ENCODE measurements around the gene IFITM2.
"Not testable (repeated sequence)": the region's sequence is repeated elsewhere in the genome, so short reads cannot be mapped to it uniquely, and the experiment has no call there.

IFITM2 gene

GRCh38 chr11:304915-305843 is 2.4 kb upstream of the IFITM2 start:
- Histone ChIP-seq H3K36me3 (peaks cover 0 to 10% (median 0%) of the 10 kb centered on the region in 11 experiments; a peak in 2 of 22 replicates), H3K27ac (peak overlapping the region in 5 of 11 experiments; percentile 29 to 87 (median 81); a peak in 7 of 22 replicates), H3K27me3 (peaks cover 0 to under 1% (median 0%) of the 10 kb centered on the region in 11 experiments; a peak in 1 of 22 replicates), H3K9ac (peak overlapping the region in 2 of 11 experiments; percentile 18 to 86; a peak in 3 of 22 replicates), H3K4me1 (peaks cover 56 to 84% (median 72%) of the 10 kb centered on the region in 10 experiments), H3K4me3 (no peak overlapping the region), H3K9me3 (replicated peaks in 1 of 11) (no peaks in the 10 kb centered on the region; a peak in 1 of 22 replicates), H4K20me1 (no peaks in the 10 kb centered on the region; a peak in 1 of 22 replicates), H3K4me2 (peak overlapping the region; percentile 68 to 97 (median 95))
- TF ChIP-seq Cebpa-rat (IDR thresholded peaks at IDR 0.05) = no peak

GRCh38 chr11:305844-306211 is 1.8 kb upstream of the IFITM2 start:
- H3K4me2 ChIP-seq = peak overlapping the region; percentile 68 to 97 (median 95)
- no peak overlapping the region for H3K4me3 ChIP-seq
- peak overlapping the region in 10 of 11 experiments; percentile 9 to 94 (median 82); a peak in 12 of 22 replicates for H3K9ac ChIP-seq
- no peaks in the 10 kb centered on the region; a peak in 1 of 22 replicates for H4K20me1 ChIP-seq
- TF ChIP-seq Cebpa-rat (IDR thresholded peaks at IDR 0.05) = no peak
- H3K27me3 ChIP-seq = no peaks in the 10 kb centered on the region
- H3K4me1 ChIP-seq = peaks cover 53 to 77% (median 68%) of the 10 kb centered on the region in 10 experiments
- peak overlapping the region in 9 of 11 experiments; percentile 12 to 88 (median 81); a peak in 12 of 22 replicates for H3K27ac ChIP-seq
- H3K36me3 ChIP-seq = peaks cover 0 to 10% (median 0%) of the 10 kb centered on the region in 11 experiments; a peak in 2 of 22 replicates
- no peaks in the 10 kb centered on the region; a peak in 1 of 22 replicates for H3K9me3 ChIP-seq (replicated peaks in 1 of 11)

GRCh38 chr11:306645-307371 is 808 bp upstream of the IFITM2 start:
- H3K9me3 ChIP-seq (replicated peaks in 1 of 11) = no peaks in the 10 kb centered on the region; a peak in 1 of 22 replicates
- H3K36me3 ChIP-seq = peaks cover 0 to 10% (median 0%) of the 10 kb centered on the region in 11 experiments; a peak in 2 of 22 replicates
- peak overlapping the region; percentile 73 to 88 (median 84); a peak in 21 of 22 replicates for H3K27ac ChIP-seq
- H3K4me1 ChIP-seq = peaks cover 57 to 76% (median 72%) of the 10 kb centered on the region in 10 experiments
- H3K4me2 ChIP-seq = peak overlapping the region; percentile 68 to 97 (median 95)
- H3K4me3 ChIP-seq = peak overlapping the region in 2 of 10 experiments; percentile 77 to 86; a peak in 1 of 20 replicates
- no peaks in the 10 kb centered on the region for H3K27me3 ChIP-seq
- TF ChIP-seq Cebpa-rat (IDR thresholded peaks at IDR 0.05) = no peak
- no peaks in the 10 kb centered on the region; a peak in 1 of 22 replicates for H4K20me1 ChIP-seq
- peak overlapping the region; percentile 80 to 94 (median 84); a peak in 18 of 22 replicates for H3K9ac ChIP-seq

- H3K4me1 ChIP-seq = peaks cover 63 to 81% (median 77%) of the 10 kb centered on the region in 10 experiments
- peak overlapping the region; percentile 72 to 86 (median 82) for H3K4me3 ChIP-seq
- H3K9ac ChIP-seq = peak overlapping the region; percentile 80 to 94 (median 84)
- H3K27ac ChIP-seq = peak overlapping the region; percentile 73 to 88 (median 84)
- H3K4me2 ChIP-seq = peak overlapping the region; percentile 88 to 97 (median 95)
- H3K27me3 ChIP-seq; H4K20me1 ChIP-seq; H3K9me3 ChIP-seq (replicated peaks in 1 of 11): not testable (repeated sequence)
- H3K36me3 ChIP-seq = peaks cover 0 to 10% (median 0%) of the 10 kb centered on the region in 11 experiments; a peak in 2 of 22 replicates
Measured at GRCh38 chr11:308740-309665, 1.4 kb downstream of the IFITM2 start.

- not testable (repeated sequence) for H4K20me1 ChIP-seq; H3K9me3 ChIP-seq (replicated peaks in 1 of 11); H3K27me3 ChIP-seq
- H3K4me2 ChIP-seq = peak overlapping the region; percentile 88 to 97 (median 95)
- H3K36me3 ChIP-seq = peaks cover 0 to 10% (median 0%) of the 10 kb centered on the region in 11 experiments; a peak in 2 of 22 replicates
- H3K4me3 ChIP-seq = peak overlapping the region; percentile 72 to 86 (median 82)
- peak overlapping the region; percentile 80 to 94 (median 84) for H3K9ac ChIP-seq
- H3K27ac ChIP-seq = peak overlapping the region; percentile 73 to 88 (median 84); a peak in 21 of 22 replicates
- peaks cover 63 to 81% (median 76%) of the 10 kb centered on the region in 10 experiments for H3K4me1 ChIP-seq
Measured at GRCh38 chr11:309979-310572, 2.5 kb downstream of the IFITM2 start.

- H3K27me3 ChIP-seq; H4K20me1 ChIP-seq; H3K9me3 ChIP-seq (replicated peaks in 1 of 11): not testable (repeated sequence)
- Histone ChIP-seq H3K27ac (peak overlapping the region in 6 of 11 experiments; percentile 1 to 89 (median 82); a peak in 8 of 22 replicates), H3K4me2 (peak overlapping the region; percentile 75 to 97 (median 92); a peak in 18 of 22 replicates), H3K4me3 (peak overlapping the region in 3 of 10 experiments; percentile 32 to 51 (median 40); a peak in 6 of 20 replicates), H3K36me3 (peaks cover 0 to 17% (median 6%) of the 10 kb centered on the region in 11 experiments; a peak in 11 of 22 replicates), H3K4me1 (peaks cover 63 to 81% (median 76%) of the 10 kb centered on the region in 10 experiments), H3K9ac (peak overlapping the region in 6 of 11 experiments; percentile 48 to 83 (median 70); a peak in 8 of 22 replicates)
Measured at GRCh38 chr11:311013-311748, 3.6 kb downstream of the IFITM2 start.
